GM12873 (cell line): ENCODE data around the gene MRPL14.

Source experiments
- CTCF ChIP-seq: IDR thresholded peaks from 2 replicates; pipeline ENCODE4 v1.5.1; 2012; ENCODE audit warnings: low read depth, mild to moderate bottlenecking, moderate library complexity, low read length, control low read depth; ENCODE audit not compliant: insufficient read depth; ENCODE audit errors: missing control alignments

Gene MRPL14

GRCh38 chr6:44128020-44128917 is 1.0 kb upstream of the MRPL14 start:
- no peak for TF ChIP-seq CTCF

- no peak for TF ChIP-seq CTCF
Observed at GRCh38 chr6:44126320-44127149, 717 bp downstream of the MRPL14 start.

GRCh38 chr6:44123544-44123943 is 3.7 kb downstream of the MRPL14 start:
- TF ChIP-seq CTCF: no peak

- TF ChIP-seq CTCF: no peak
Observed at GRCh38 chr6:44122801-44123200, 4.5 kb downstream of the MRPL14 start.

- TF ChIP-seq CTCF: no peak
Observed at GRCh38 chr6:44120692-44121443, 6.4 kb downstream of the MRPL14 start.

- no peak for TF ChIP-seq CTCF
Observed at GRCh38 chr6:44119704-44120262, 7.5 kb downstream of the MRPL14 start.
